HEK293T (cell line): ENCODE results near the gene PRRC2B.

Experiments used
- ARNT ChIP-seq: fragments of 450-650 bp; IDR thresholded peaks from 2 replicates; pipeline ENCODE4 v1.6.1; 2017; ENCODE audit warnings: mild to moderate bottlenecking
- FOXA1 ChIP-seq: fragments of 450-650 bp; IDR thresholded peaks from 2 replicates; pipeline ENCODE4 v1.6.1; 2016; ENCODE audit warnings: mild to moderate bottlenecking
- NFRKB ChIP-seq: fragments of 450-650 bp; IDR thresholded peaks from 2 replicates; pipeline ENCODE4 v1.6.1; 2016; ENCODE audit warnings: mild to moderate bottlenecking, moderate library complexity
- SP1 ChIP-seq: fragments of 450-650 bp; IDR thresholded peaks from 2 replicates; pipeline ENCODE4 v1.6.1; 2017
- TARDBP ChIP-seq: fragments of 450-650 bp; IDR thresholded peaks from 2 replicates; pipeline ENCODE4 v1.6.1; 2016
- ZNF384 ChIP-seq: fragments of 450-650 bp; IDR thresholded peaks from 2 replicates; pipeline ENCODE4 v1.6.1; 2016

- no peak for TF ChIP-seq TARDBP
- no peak for TF ChIP-seq SP1
- no peak for TF ChIP-seq ZNF384
- no peak for TF ChIP-seq FOXA1
- no peak for TF ChIP-seq NFRKB
- TF ChIP-seq ARNT: no peak
Measured at GRCh38 chr9:131447600-131447999, 53.7 kb downstream of the PRRC2B start.
